Measurements from ENCODE around the gene FBXL19.
A peak's percentile ranks its signal among the peaks of the same experiment; 100 is the strongest.

Gene FBXL19

GRCh38 chr16:30896889-30897733 lies 26.3 kb upstream of the FBXL19 start:
- TF ChIP-seq, protein P1, sequence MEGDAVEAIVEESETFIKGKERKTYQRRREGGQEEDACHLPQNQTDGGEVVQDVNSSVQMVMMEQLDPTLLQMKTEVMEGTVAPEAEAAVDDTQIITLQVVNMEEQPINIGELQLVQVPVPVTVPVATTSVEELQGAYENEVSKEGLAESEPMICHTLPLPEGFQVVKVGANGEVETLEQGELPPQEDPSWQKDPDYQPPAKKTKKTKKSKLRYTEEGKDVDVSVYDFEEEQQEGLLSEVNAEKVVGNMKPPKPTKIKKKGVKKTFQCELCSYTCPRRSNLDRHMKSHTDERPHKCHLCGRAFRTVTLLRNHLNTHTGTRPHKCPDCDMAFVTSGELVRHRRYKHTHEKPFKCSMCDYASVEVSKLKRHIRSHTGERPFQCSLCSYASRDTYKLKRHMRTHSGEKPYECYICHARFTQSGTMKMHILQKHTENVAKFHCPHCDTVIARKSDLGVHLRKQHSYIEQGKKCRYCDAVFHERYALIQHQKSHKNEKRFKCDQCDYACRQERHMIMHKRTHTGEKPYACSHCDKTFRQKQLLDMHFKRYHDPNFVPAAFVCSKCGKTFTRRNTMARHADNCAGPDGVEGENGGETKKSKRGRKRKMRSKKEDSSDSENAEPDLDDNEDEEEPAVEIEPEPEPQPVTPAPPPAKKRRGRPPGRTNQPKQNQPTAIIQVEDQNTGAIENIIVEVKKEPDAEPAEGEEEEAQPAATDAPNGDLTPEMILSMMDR (IDR thresholded peaks at IDR 0.05; ENCODE audit: low read depth, low read length), result no peak
- H3K4me3 ChIP-seq (ENCODE audit: low read depth, low read length), result peak overlapping the region; percentile 73

GRCh38 chr16:30899794-30900193 lies 23.6 kb upstream of the FBXL19 start:
- H3K4me3 ChIP-seq (ENCODE audit: low read depth, low read length), result no peak overlapping the region
- TF ChIP-seq, protein P1 (IDR thresholded peaks at IDR 0.05; ENCODE audit: low read depth, low read length), result no peak

DNA sequence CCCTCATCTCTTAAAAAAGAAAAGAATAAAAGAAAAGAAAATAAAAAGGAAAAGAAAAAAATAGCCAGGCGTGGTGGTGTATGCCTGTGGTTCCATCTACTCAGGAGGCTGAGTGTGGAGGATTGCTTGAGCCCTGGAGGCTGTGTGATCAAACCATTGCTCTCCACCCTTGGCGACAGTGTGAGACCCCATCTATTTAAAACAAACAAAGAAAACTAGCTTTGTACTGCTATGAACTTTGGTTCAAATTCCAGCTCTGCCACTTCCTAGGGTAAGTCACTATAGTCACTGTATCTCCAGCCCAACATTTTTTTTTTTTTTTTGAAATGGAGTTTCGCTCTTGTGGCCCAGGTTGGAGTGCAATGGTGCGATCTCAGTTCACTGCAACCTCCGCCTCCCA lies 22.8 kb upstream of the FBXL19 start:
- TF ChIP-seq, protein P1 (IDR thresholded peaks at IDR 0.05; ENCODE audit: low read depth, low read length), result no peak

DNA sequence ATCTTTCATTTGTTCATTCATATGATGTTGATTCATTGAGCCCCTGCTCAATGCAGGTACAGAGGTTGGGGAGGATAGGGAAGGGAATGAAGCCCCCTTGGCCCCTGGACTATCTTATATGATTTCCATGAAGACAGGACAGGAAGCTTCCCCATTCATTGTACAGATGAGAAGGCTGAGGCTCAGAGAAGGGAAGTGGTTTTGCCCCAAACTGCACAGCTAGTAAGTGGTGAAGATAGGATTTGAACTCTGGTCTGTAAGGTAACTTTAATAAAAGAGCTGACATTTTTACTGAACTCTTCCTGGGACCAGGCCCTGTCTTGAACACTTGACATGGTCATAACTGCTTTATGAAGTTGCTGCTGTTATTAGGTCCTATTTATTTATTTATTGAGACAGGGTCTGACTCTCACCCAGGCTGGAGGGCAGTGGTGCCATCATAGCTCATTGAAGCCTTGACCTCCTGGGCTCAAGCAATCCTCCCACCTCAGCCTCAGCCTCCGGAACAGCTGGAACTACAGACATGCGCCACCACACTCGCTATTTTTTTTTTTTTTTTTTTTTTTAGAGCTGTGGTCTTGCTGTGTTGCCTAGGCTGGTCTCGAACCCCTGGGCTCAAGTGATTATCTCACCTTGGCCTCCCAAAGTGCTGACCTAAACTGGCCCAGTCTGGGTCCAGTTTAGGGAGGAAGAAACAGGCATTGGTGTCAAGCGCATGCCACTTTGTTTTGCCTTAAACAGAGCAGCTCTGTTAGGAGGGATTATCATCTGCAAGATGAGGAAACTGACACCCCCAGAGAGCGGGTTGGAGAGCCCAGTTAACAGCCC lies 22.0 kb upstream of the FBXL19 start:
- peak overlapping the region; percentile 45 for H3K4me3 ChIP-seq (ENCODE audit: low read depth, low read length)
- TF ChIP-seq, protein P1 (IDR thresholded peaks at IDR 0.05; ENCODE audit: low read depth, low read length), result no peak

More for the DNA sequence above, 22.8 kb upstream of the FBXL19 start:
- H3K4me3 ChIP-seq (ENCODE audit: low read depth, low read length), result no peak overlapping the region

DNA sequence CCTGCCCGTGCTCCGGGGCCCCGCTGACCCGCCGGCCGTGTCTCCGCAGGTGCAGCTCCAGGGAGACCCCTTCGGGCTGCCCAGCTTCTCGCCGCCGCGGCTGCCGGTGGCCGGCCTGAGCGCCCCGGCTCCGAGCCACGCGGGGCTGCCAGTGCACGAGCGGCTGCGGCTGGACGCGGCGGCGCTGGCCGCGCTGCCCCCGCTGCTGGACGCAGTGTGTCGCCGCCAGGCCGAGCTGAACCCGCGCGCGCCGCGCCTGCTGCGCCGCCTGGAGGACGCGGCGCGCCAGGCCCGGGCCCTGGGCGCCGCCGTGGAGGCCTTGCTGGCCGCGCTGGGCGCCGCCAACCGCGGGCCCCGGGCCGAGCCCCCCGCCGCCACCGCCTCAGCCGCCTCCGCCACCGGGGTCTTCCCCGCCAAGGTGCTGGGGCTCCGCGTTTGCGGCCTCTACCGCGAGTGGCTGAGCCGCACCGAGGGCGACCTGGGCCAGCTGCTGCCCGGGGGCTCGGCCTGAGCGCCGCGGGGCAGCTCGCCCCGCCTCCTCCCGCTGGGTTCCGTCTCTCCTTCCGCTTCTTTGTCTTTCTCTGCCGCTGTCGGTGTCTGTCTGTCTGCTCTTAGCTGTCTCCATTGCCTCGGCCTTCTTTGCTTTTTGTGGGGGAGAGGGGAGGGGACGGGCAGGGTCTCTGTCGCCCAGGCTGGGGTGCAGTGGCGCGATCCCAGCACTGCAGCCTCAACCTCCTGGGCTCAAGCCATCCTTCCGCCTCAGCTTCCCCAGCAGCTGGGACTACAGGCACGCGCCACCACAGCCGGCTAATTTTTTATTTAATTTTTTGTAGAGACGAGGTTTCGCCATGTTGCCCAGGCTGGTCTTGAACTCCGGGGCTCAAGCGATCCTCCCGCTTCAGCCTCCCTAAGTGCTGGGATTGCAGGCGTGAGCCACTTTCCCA lies 21.1 kb upstream of the FBXL19 start:
- peak overlapping the region; percentile 46 for H3K4me3 ChIP-seq (ENCODE audit: low read depth, low read length)
- TF ChIP-seq, protein P1 (IDR thresholded peaks at IDR 0.05; ENCODE audit: low read depth, low read length), result no peak

GRCh38 chr16:30903002-30903401 lies 20.4 kb upstream of the FBXL19 start:
- no peak overlapping the region for H3K4me3 ChIP-seq (ENCODE audit: low read depth, low read length)

More at GRCh38 chr16:30903002-30903401, 20.4 kb upstream of the FBXL19 start:
- TF ChIP-seq, protein P1 (IDR thresholded peaks at IDR 0.05; ENCODE audit: low read depth, low read length), result no peak

All from WI38 (cell line).